Kidney capillary endothelial cell (primary cell): ENCODE results near the gene HOTAIR.

Experiments
- DNase-seq: peaks from one replicate; pipeline ENCODE4 v3.0.0-alpha.2; 2018; ENCODE audit warnings: low spot score

HOTAIR gene

DNA sequence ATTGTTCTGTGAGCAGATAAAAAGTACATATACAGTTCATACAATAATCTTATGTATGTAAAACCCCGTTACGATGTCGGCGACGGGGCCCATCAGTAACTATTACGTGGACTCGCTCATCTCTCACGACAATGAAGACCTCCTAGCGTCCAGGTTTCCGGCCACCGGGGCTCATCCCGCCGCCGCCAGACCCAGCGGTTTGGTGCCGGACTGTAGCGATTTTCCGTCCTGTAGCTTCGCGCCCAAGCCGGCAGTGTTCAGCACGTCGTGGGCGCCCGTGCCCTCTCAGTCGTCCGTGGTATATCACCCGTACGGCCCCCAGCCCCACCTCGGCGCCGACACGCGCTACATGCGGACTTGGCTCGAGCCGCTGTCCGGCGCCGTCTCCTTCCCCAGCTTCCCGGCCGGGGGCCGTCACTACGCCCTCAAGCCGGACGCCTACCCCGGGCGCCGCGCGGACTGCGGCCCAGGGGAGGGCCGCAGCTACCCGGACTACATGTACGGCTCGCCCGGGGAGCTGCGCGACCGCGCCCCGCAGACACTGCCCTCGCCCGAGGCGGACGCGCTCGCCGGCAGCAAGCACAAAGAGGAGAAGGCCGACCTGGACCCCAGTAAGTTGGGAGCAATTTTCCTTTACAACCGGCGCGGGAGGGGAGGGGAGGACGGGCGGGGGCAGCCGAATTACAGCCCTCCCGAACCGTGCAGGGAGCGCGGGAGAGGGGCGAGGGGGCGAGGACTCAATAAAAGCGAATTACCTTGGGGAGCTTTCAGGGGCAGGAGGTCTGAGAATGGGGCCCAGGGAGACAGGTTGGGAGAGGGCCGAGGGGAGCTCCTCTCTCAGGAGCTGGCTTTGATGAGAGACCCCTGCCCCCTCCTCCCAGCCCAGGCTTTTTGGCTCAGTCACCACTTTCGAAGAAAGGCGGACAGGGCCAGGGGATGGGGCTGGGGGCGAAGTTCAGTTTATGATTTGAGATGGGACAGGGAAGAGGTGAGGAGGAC lies 25.7 kb upstream of the HOTAIR start, which contains the start of gene HOXC9:
Gene HOXC9, plus strand, starts transcription at position 46 of the 999 bp plus-strand sequence. Its CDS starts 28 bp downstream, at position 74.
- DNase-seq, result no peak

DNA sequence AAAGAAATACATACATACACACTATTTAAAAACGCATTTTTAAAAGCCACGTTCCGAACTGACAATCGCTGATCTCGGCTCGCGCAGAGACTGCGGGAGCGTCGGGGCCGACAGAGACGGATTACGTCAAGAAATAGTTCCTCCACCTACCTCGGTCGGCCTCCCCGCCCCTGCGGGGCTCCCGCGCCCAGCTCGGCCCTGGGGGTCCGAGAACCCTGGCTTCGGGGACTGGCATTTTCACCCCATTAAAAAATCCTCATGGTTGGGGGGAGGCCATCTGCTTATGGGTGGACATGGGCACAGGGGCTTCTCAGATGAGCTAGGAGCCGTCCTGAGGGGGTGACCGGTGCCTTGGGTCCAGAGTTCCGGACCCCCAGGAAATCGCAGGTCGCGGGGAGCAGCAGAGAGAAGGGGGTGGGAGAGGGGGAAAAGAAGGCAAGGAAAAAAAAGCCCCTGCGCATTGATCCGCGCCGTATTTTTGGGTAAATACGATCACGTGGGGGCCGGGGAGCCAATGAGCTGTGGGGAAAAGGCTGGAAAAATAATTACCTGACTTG lies 24.9 kb upstream of the HOTAIR start:
- no peak for DNase-seq

DNA sequence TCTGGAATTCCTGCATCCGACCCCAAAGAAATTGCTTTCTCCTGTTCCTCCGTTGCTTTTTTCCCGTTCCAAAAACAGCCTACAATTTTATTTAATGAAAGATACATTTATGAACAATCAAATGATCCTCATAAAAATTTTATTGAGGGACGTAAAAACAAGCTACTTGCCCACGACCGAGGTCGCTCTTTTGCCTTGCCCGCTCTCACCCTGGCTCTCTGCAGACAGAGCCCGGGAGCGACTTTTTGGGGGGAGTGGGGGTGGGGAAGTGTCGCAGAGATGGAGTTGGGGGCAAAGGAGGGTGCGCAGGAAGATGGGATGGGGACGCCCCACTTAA lies 24.1 kb upstream of the HOTAIR start:
- DNase-seq, result no peak

DNA sequence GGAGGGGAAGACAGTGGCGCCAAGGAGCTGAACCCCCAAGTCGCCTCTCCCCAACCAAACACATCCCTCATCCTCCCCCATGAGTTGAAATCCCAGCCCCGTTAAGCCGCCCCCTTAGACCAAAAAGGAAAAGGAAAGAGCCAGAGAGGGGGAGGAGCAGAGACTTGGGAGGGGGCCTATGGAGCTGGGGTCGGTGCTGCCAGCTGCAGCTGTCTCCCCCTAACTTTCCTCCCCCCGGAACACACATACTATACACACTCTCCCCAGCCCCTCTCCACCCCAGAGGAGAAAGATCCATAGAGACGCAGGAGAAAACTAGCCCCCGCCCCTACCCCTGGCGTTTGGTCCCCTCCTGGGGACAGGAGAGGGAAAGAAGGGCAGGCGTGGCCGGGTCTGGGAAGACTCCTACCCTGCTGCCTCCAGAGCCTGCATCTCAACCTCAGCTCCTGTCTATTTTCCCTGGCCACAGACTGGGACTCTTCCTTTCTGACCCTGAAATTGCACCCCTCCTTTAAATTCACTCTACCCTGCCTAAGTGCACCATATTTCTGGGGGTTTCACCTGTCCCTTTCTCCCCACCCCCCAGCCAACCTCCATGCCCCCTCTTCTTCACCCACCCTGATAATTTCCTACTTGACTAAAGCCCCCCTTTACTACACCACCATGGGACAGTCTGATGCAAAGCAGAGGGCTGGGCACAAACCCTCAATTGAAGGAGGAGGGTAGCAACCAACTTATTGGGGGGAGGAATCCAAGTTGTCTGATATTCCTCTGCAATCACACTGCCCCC lies 23.6 kb upstream of the HOTAIR start:
- DNase-seq, result no peak

DNA sequence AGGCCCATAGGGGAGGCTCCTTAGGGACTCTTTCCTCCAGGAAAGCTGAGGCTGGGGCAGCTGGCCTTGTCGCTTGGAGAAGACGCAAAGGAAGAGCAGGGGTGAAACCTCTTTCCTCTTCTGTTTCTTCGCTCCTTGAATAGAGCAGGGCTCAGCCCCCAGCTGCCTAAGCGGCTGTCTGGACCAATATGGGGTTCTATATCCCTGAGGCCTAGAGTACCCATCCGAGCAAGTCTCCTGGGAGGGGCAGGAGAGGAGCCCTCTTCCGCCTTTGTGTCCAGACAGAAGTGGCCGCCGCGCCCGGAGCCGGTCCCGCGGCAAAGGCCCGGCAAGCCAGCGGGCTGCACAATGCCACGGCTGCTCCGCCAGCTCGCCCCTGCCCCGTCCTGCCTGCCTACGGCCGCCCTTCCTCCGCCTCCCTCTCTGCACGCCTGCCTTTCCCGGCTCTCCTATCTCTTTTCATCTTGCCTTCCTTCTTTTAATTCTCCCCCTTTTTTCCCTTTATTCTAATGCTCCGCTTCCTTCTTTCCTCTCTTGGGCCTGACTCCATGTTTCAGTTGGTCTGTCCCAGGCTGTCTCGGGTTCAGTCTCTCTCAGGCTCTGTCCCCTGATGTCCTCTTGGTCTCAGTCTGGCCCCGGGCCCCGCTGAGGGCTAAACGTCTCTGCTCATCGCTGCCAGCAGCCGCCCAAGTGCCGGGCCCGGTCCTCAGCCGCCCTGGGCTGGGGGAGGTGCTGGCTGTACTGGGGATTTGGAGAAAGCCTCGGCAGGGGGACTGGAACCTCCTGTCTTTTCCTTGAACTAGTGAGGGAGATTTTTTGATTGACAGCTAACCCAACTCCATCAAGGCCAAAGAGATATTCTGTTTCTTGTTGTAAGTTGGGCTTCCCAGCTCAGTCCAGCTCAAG lies 22.7 kb upstream of the HOTAIR start:
- no peak for DNase-seq

DNA sequence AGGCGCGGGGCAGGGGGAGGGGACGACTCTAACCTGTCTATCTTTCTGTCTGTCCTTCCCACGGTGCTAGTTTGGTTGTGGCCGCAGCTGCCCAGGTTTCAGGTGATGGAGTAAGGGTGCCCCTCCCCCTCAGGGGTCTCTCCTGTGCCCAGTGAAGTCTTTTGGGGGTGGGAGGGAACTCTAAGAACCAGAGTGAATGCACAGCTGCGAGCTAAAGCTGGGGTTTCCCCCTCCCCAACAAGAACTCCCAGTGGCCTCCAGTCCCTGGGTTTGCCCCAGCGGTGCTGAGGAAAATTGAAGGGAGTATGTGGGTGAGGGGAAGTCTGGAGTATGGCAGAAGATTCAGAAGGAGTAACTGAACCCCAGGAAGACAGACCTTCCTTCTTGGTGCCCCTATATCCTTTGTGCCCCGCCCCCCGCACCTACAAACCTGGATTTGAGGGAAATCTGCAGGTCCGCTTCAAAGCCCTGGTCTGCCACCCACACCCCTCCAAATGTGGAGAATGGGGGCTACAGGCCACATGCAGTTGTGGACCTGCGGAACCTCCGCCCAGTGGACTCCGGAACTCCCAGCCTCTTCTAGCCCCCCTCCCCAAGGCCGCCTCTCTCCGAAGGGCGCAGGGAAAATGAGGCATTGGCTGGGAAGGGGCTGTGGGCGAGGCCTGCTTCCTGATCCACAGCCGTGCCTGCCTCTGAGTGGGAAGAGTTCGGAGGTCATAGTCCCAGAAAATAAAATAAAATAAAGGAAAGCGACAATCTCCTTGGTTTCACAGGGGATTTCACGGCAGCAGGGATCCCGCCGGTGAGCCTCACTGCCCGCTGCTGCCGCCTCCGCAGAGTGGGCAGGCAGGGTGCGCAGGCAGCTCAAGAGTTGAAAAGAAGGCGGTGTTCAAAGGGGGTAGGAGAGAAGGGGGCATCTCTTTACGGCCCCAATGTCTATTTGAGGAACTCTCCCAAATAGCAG lies 21.8 kb upstream of the HOTAIR start:
- no peak for DNase-seq

DNA sequence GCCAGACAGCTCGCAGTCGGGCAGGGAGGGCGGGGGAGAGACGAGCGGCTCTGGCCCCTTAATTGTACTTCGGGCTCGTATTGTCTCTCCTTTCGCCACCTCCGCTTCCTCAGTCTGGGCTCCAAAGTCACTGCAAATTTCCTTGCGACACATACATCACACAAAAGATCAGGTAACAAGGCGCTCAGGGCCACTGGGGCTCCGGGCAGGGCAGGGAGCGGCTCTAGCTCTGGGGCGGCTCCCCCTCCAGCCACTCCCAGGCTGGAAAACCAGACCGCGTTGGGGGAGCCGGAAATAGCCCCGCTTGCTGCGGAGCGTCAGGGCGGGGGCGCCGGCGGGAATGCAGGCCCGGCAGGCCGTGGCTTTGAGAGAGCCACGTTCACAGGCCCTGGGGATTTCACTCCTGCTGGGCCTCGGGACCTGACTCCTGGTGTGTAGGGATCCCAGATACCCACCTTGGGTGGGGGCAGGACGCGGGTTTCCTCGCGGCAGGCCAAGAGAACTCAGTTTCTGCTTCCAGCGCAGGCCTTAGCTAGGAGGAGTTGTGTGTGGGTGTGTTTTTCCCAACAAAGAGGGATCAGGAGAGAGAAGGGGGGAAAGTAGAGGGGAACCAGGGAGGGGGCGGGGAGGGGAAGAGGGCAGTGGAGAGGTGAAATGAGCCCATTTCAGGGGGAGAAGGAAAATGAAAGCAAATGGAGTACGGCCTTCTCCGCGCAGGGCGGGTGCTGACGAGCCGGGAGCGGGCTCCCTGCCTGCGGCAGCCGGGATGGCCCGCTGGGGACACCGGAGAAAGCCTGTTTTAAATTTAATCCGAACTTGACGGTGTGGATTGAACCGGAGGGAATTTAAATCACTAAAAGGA lies 20.9 kb upstream of the HOTAIR start:
- DNase-seq, result no peak

DNA sequence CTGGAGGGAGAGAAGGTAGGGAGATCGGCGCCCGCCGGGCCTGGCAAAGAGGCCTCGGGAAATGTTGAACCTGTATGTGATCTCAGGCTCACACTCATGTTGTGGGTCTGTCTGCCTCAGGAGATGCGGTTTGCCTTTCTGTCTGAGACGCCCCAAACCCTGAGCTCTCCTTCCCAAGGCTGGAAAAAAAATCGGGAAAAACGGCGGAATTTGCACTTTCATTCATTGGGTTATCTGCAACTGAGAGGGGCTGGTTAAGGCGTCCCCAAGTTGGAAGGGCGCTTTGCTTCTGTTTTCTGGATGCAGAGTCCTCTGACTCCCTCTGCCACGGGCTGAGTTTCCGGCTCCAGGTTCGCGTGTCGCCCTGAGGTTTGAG lies 20.2 kb upstream of the HOTAIR start:
- DNase-seq, result no peak

DNA sequence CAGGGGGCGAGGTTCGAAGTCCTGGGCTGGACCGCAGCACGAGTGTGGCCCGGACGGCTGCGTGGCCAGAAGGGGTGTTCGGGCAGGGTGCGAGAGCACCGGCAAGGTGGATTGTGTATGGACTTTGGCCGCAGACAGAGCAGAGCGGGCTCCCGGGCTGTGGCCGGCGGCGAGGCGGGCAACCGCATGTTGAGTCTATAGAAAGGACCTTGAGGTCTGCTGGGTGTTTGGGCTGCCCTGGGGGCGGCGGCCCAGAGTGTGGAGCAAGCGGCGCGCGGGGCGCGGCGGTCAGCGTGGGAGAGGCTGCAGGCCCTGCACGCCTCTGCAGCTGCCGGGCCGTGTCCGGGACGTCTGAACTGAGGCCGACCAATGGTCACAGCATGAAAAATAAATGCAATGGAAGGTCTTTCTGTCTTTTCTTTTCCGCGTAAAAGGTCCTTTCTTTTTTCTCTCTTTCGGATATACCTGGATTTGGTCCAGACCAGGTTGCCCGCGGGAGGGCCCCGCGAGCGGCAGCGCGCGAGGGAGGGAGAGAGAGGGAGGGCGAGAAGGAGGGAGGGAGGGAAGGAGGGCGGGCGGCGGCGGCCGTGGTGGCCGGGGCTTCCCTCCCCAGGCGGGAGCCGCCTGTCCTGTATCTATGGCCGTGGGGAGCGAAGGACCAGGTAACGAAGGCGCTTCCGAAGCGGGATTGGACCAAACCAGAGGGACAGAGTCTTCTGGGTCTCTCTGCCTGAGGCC lies 19.7 kb upstream of the HOTAIR start:
- DNase-seq, result no peak

DNA sequence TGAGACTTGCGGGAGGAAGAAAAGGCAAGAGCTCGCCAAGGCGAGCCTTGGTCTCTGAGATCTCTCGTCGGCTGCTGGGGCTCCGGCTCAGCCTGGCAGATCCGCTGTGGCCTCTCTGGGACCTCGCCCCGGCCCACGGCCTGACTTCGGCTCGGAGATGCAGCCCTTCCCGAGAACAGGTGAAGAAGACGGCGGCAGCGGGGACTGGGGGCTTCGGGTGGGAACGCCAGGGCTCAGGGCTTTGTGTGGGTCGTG lies 19.2 kb upstream of the HOTAIR start:
- DNase-seq, result no peak

DNA sequence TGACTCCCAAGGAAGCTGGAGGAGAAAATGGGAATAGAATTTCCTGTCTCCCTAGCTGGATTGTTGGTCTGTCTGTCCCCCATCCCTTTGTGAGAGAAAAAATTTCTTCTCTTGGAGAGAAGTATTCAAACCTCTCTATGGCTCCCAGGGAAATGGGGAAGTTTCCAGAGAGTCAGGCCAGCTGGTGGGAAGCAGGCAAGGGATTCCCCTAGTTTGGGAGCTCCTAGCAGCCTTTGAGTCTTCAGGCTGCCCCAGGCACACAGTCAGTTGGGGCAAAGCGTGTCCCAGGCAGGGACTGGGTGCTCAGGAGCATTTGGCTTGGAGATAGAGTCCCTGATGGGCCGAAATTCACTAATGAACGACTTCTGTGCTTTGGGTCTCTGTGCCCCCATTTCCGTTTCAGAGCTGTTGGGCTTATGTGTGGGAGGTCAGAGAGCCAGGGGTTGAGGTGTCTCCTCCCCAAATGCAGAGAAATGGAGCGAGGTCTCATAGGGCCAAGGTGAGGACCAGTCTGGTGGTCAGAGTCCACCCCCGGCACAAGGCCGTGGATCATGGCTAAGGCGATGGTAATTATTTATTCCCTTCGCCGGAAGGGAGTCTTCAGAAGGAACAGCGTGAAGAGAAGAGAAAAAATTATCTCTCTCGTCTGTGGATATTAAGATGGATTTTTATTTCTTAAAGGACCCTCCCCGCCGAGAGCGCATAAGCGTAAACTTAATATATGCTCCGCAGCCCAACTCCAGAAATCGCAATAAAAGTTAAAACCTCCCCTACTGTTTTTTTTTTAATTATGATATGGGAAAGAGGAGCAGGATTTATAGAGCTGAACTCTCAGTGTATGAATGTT lies 18.6 kb upstream of the HOTAIR start:
- no peak for DNase-seq

DNA sequence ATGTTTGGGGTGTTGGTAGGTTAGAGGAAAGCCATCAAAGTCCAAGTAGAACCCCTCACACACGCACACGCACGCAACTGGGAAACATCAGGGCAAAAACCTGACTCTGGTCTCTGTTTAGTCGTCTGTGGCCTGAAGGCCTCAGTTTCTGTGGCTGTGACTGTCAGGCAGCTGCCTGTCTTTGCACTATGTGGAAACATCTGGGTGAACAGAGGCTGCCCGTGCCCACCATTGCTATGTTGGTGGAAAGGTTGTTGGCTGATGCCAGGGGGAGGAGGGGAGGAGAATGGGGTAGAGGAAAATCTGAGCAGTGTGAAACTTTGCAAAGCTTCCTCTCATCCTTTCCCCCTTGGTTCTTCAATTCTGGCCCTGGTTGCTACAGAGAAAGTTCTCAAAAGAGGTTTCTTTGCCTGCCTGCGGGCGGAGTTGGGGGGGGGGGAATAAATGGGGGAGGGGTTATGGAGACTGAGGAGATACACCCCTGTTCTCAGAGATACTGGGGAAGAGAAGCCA lies 17.7 kb upstream of the HOTAIR start:
- DNase-seq, result no peak

DNA sequence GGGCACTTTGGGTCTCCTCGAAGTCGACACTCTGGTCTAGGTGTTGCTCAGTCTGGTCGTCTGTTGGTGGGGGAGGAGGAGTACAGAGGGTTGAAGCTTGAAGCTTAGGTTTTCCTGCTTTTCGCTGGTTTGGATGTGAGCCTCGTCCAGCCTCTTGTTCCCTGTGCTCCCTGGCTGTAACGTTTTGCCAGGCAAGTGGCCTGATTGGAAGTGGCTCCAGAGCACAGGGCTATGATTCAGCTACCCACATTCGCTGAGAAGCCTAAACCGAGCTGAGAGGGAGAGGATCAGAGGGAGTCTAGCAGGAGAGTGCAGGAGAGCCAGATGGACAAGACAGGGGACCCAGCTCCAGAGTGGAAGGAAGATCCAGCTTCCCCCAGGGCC lies 16.3 kb upstream of the HOTAIR start:
- DNase-seq, result no peak

DNA sequence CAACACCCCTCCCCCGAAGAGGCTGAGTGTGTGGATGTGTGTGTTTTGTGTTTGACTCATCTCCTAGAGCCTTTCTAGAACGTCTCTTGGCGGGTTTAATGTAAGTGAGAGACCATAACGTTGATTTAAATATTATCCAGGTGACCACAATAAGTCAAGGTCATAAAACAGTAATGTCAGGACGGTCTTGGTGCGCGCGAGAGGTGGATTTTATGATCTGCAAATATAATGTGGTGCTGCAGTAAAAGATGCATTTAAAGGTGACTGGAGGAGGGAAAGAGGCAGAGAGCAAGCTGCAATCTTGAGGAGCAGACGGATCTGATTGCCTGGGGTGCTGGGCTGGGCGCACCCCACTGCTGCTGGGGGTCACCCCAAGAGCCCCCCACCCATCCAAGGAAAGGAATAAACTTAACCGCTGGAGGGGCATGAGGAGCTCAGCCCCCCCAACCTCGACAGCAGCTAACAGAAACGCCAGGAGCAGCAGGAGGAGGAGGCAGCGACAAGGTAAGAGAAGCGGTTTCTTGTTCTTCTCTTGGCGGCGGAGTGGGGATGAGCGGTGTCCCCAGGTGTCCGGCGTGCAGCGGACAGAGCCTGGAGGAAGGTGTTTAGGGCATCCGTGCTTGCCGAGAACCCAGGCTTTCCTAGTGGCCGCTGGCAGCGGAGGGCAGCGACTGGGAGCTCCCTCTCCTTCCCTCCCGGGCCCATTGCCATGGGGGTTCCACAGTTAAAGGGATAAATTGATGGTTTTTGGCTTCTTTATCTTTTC lies 15.7 kb upstream of the HOTAIR start:
- no peak for DNase-seq

DNA sequence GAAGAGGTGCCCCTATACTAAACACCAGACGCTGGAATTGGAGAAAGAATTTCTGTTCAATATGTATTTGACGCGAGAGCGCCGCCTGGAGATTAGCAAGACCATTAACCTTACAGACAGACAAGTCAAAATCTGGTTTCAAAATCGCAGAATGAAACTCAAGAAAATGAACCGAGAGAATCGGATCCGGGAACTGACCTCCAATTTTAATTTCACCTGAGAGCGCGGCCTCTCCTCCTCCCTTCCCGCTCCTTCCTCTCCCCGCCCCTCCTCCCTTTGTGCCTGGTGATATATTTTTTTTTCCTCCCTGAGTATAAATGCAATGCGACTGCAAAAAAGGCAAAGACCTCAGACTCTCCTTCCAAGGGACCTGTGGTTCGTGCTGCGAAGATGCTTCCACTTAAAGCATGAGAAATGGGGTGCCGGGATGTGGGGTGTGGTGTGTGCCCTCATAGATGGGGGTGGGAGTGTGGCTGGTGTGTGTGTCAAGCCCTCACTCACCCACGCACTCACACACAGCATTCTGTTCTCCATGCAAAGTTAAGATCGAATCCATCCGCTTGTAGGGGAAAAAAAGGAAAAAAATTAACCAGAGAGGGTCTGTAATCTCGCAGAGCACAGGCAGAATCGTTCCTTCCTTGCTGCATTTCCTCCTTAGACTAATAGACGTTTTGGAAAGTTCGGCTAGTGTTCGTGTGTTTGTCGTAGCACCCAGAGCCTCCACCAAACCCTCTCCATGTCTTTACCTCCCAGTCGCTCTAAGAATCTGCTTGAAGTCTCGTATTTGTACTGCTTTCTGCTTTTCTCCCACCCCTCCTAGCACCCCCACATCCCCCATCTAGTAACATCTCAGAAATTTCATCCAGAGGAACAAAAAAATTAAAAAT lies 14.7 kb upstream of the HOTAIR start:
- no peak for DNase-seq

DNA sequence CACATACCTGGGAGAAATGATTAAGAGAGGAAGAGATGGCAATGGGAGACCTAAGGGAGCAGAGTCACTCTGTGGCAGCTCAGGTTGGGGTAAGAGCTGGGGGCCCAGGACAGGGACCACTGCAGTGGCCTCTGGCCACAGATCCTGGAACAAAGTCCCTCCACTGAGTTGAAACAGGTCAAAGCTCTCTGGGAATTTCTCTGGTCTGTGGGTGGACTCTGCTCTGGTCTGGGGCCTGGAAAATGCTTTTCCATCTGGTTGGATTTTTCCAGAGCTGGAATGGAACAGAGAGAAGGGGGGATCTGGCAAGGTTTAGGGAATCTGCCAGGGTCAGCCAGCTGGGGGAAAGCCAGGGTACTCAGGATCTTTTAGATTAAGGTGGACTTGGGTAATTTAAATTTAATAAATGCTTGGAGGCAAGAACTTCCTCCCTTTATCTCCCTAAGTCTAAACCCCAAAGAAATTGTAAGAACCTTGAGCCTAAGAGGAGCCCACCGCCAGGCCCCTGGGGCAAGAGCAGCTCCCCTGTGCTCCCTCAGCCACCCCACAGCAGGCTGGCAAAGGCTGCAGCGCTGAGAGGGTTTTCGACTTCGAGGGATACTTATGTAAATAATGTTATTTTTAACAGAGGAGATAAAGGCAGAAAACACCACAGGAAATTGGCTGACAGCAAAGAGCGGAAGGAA lies 13.9 kb upstream of the HOTAIR start:
- DNase-seq, result no peak
